T-cell (primary cell): ENCODE measurements around the gene DGKE. TPM values are rescaled to one million over a fixed set of nuclear protein-coding genes. Genes with fewer than 3 reads are reported as not detected.

Experiments used
- ATAC-seq, 4 experiments: fragments of 200-7000 bp in 3 of 4; fragments of 150-1000 bp in 1 of 4; cut with Tn5 transposase; replicated peaks in 1 of 4; 1 replicate in 3 of 4; 2 replicates in 1 of 4; pipeline ENCODE4 v1.10.0; 2021; ENCODE audit warnings: moderate library complexity in 3 of 4, mild to moderate bottlenecking in 2 of 4, moderate number of reproducible peaks in 1 of 4
- CTCF ChIA-PET, 2 donors: fragments of 300-600 bp; sonication (Branson Sonifier 250); formaldehyde crosslinking; loops; one replicate each; lab custom pipeline; 2022; ENCODE audit warnings: antibody characterized with exemption in 2 of 2; lab: Charles Lee
- POLR2A ChIA-PET, 2 donors: fragments of 300-600 bp; sonication (Branson Sonifier 250); formaldehyde crosslinking; loops; one replicate each; lab custom pipeline; 2022; ENCODE audit warnings: antibody characterized with exemption in 2 of 2; lab: Charles Lee
- DNase-seq, 35 experiments: peaks; one replicate each; pipeline versions ENCODE4 v3.0.0 to v3.0.0-alpha.2; 2013 to 2023
- H3K27ac ChIP-seq: one replicate; pipeline ENCODE4 v1.5.1; 2013; ENCODE audit warnings: low read length
- H3K27me3 ChIP-seq, 2 experiments: replicated peaks in 1 of 2; 1 replicate in 1 of 2; 2 replicates in 1 of 2; pipeline versions ENCODE4 v1.6.1 to v1.7.0; 2013; ENCODE audit warnings: low read length in 1 of 2, mixed read lengths in 1 of 2; ENCODE audit not compliant: control insufficient read depth in 2 of 2, insufficient read depth in 2 of 2; ENCODE audit errors: extremely low read depth in 1 of 2
- H3K36me3 ChIP-seq, 2 donors: 1 replicate in 1 of 2; 2 replicates in 1 of 2; pipeline versions ENCODE4 v1.6.1 to v1.7.0; 2013; ENCODE audit warnings: low read length in 1 of 2; ENCODE audit not compliant: control insufficient read depth in 2 of 2, insufficient read depth in 1 of 2; ENCODE audit errors: extremely low read depth in 1 of 2
- H3K4me1 ChIP-seq, 2 experiments: 1 replicate in 1 of 2; 2 replicates in 1 of 2; pipeline versions ENCODE4 v1.6.1 to v1.7.0; 2013; ENCODE audit warnings: low read length in 2 of 2, mixed read lengths in 1 of 2; ENCODE audit not compliant: insufficient read depth in 2 of 2, control insufficient read depth in 1 of 2; ENCODE audit errors: extremely low read depth in 1 of 2
- H3K4me3 ChIP-seq, 2 donors: 1 replicate in 1 of 2; 2 replicates in 1 of 2; pipeline versions ENCODE4 v1.5.1 to v1.7.0; 2013; ENCODE audit warnings: mild to moderate bottlenecking in 2 of 2, low read length in 1 of 2, moderate library complexity in 1 of 2; ENCODE audit not compliant: control insufficient read depth in 1 of 2; ENCODE audit errors: extremely low read depth in 1 of 2
- H3K9me3 ChIP-seq: 2 replicates; pipeline ENCODE4 v1.7.0; 2013
- H3K27ac Mint-ChIP-seq, 2 donors: one replicate each; pipeline ENCODE4 v1.8.0; 2020 to 2021; ENCODE audit warnings: mild to moderate bottlenecking in 2 of 2, mixed read lengths in 2 of 2
- H3K27me3 Mint-ChIP-seq, 2 donors: one replicate each; pipeline ENCODE4 v1.8.0; 2021 to 2022; ENCODE audit warnings: mixed read lengths in 2 of 2
- H3K36me3 Mint-ChIP-seq: one replicate; pipeline ENCODE4 v1.8.0; 2021; ENCODE audit warnings: mixed read lengths
- H3K4me1 Mint-ChIP-seq, 3 donors: one replicate each; pipeline ENCODE4 v1.8.0; 2020 to 2022; ENCODE audit warnings: mixed read lengths in 3 of 3, mild to moderate bottlenecking in 1 of 3
- H3K4me3 Mint-ChIP-seq, 3 donors: one replicate each; pipeline ENCODE4 v1.8.0; 2020 to 2022; ENCODE audit warnings: mild to moderate bottlenecking in 3 of 3, mixed read lengths in 3 of 3, moderate library complexity in 3 of 3
- H3K9me3 Mint-ChIP-seq, 3 donors: one replicate each; pipeline ENCODE4 v1.8.0; 2020 to 2022; ENCODE audit warnings: mixed read lengths in 3 of 3
- WGBS: methylation state at CpG from one replicate; pipeline ENCODE4 v1.1.5; 2013; ENCODE audit warnings: missing lambda C conversion rate; ENCODE audit not compliant: insufficient coverage; 5-methylcytosine and 5-hydroxymethylcytosine counted together
- total RNA-seq, 35 experiments: library from RNA in 6 of 35; stranded (reverse) in 6 of 35; fragments of 120-200 nt in 1 of 35; gene quantifications; one replicate each; pipeline versions ENCODE4 v1.2.1 to v1.2.4 and lab custom pipeline; 2013 to 2026

The DGKE gene
- total RNA-seq, 5 donors from 2014 or later (not counting 1 experiment from before 2014, with no cell fraction given) = 31.6 to 39.2 (median 36.8) TPM

- Histone ChIP-seq H3K27me3 (no peaks in the 10 kb centered on the region), H3K4me1 (no peaks in the 10 kb centered on the region), H3K4me3 (no peak overlapping the region), H3K9me3 (no peaks in the 10 kb centered on the region), H3K27ac (no peak overlapping the region), H3K36me3 (peaks cover 35 to 92% of the 10 kb centered on the region in 2 donors)
- Mint-ChIP-seq H3K9me3 (no peaks in the 10 kb centered on the region), H3K4me1 (peaks cover 0 to 8% (median 0%) of the 10 kb centered on the region in 3 donors), H3K27me3 (no peaks in the 10 kb centered on the region), H3K4me3 (no peak overlapping the region), H3K27ac (no peak overlapping the region), H3K36me3 (peaks cover 74% of the 10 kb centered on the region)
- POLR2A ChIA-PET = no interaction called here
- CTCF ChIA-PET = interaction anchor here in 1 of 2 donors (0.6 kb wide), 1 partner anchor 1262 kb away, joined by 4 read pairs; no protein-coding TSS in a partner anchor
- no peak for DNase-seq
- WGBS = 77% methylated on average over 6 of the region's 9 CpGs
- no peak for ATAC-seq
These were observed 64.9 kb downstream of the DGKE start for GRCh38 chr17:56898874-56899273.

GRCh38 chr17:56899403-56899802 is 65.5 kb downstream of the DGKE start:
- CTCF ChIA-PET = interaction anchor here in 1 of 2 donors (0.6 kb wide), 1 partner anchor 1262 kb away, joined by 4 read pairs; no protein-coding TSS in a partner anchor
- ATAC-seq = no peak
- H3K9me3 Mint-ChIP-seq = no peaks in the 10 kb centered on the region
- WGBS = 100% methylated on average over 6 of the region's 7 CpGs
- Histone ChIP-seq H3K36me3 (peaks cover 31 to 94% of the 10 kb centered on the region in 2 donors), H3K27ac (no peak overlapping the region), H3K27me3 (no peaks in the 10 kb centered on the region), H3K4me3 (no peak overlapping the region), H3K4me1 (no peaks in the 10 kb centered on the region), H3K9me3 (no peaks in the 10 kb centered on the region)
- no peaks in the 10 kb centered on the region for H3K27me3 Mint-ChIP-seq
- no peak overlapping the region for H3K27ac Mint-ChIP-seq
- H3K4me1 Mint-ChIP-seq = peaks cover 4 to 13% (median 4%) of the 10 kb centered on the region in 3 donors
- POLR2A ChIA-PET = no interaction called here
- H3K36me3 Mint-ChIP-seq = peaks cover 78% of the 10 kb centered on the region
- H3K4me3 Mint-ChIP-seq = no peak overlapping the region
- no peak for DNase-seq

- ChIA-PET POLR2A (no interaction called here), CTCF (no interaction called here)
- no peaks in the 10 kb centered on the region for H3K4me1 ChIP-seq
- Mint-ChIP-seq H3K36me3 (peaks cover 77% of the 10 kb centered on the region), H3K27ac (no peak overlapping the region), H3K27me3 (no peaks in the 10 kb centered on the region), H3K9me3 (no peaks in the 10 kb centered on the region), H3K4me1 (peaks cover 17 to 21% (median 17%) of the 10 kb centered on the region in 3 donors), H3K4me3 (no peak overlapping the region)
- H3K4me3 ChIP-seq = no peak overlapping the region
- H3K36me3 ChIP-seq = peaks cover 27 to 95% of the 10 kb centered on the region in 2 donors
- H3K27ac ChIP-seq = no peak overlapping the region
- H3K27me3 ChIP-seq = no peaks in the 10 kb centered on the region
- WGBS = 100% methylated on average over 1 of the region's 4 CpGs
- no peak for DNase-seq
- ATAC-seq = no peak
- H3K9me3 ChIP-seq = no peaks in the 10 kb centered on the region
These were observed 68.4 kb downstream of the DGKE start for GRCh38 chr17:56902348-56902747.

GRCh38 chr17:56903560-56903959 is 69.6 kb downstream of the DGKE start:
- H3K4me1 Mint-ChIP-seq = peaks cover 27 to 29% (median 27%) of the 10 kb centered on the region in 3 donors
- ATAC-seq (no peak), DNase-seq (no peak)
- Histone ChIP-seq H3K27me3 (no peaks in the 10 kb centered on the region), H3K4me1 (peaks cover 0 to 10% of the 10 kb centered on the region in 2 experiments), H3K4me3 (no peak overlapping the region), H3K27ac (no peak overlapping the region), H3K36me3 (peaks cover 27 to 94% of the 10 kb centered on the region in 2 donors), H3K9me3 (no peaks in the 10 kb centered on the region)
- no peak overlapping the region for H3K27ac Mint-ChIP-seq
- peaks cover 74% of the 10 kb centered on the region for H3K36me3 Mint-ChIP-seq
- ChIA-PET CTCF (no interaction called here), POLR2A (no interaction called here)
- H3K9me3 Mint-ChIP-seq = no peaks in the 10 kb centered on the region
- H3K27me3 Mint-ChIP-seq = no peaks in the 10 kb centered on the region
- H3K4me3 Mint-ChIP-seq = no peak overlapping the region
- WGBS = no CpG with 5 or more reads among the region's 5 CpGs

GRCh38 chr17:56908001-56908542 is 74.1 kb downstream of the DGKE start:
- 47% methylated on average over 5 of the region's 9 CpGs for WGBS
- POLR2A ChIA-PET = no interaction called here
- DNase-seq = peak in 30 of 35 experiments; percentile 5 to 64 (median 26)
- H3K27me3 Mint-ChIP-seq = no peaks in the 10 kb centered on the region
- H3K36me3 Mint-ChIP-seq = peaks cover 48% of the 10 kb centered on the region
- H3K27me3 ChIP-seq = no peaks in the 10 kb centered on the region
- ATAC-seq = peak; percentile 48 to 74 (median 54)
- peak overlapping the region; percentile 13 to 86 (median 32) for H3K4me3 Mint-ChIP-seq
- H3K9me3 ChIP-seq = no peaks in the 10 kb centered on the region
- H3K36me3 ChIP-seq = peaks cover 5 to 57% of the 10 kb centered on the region in 2 donors
- no peak overlapping the region for H3K4me3 ChIP-seq
- CTCF ChIA-PET = no interaction called here
- H3K27ac ChIP-seq = peak overlapping the region; percentile 43
- H3K4me1 ChIP-seq = peaks cover 9 to 48% of the 10 kb centered on the region in 2 experiments
- peaks cover 62 to 65% (median 64%) of the 10 kb centered on the region in 3 donors for H3K4me1 Mint-ChIP-seq
- no peaks in the 10 kb centered on the region for H3K9me3 Mint-ChIP-seq
- H3K27ac Mint-ChIP-seq = peak overlapping the region; percentile 85 to 89

- WGBS = 86% methylated on average over 5 of the region's 6 CpGs
- CTCF ChIA-PET = interaction anchor here in 1 of 2 donors (1.4 kb wide), 1 partner anchor 90 kb away, joined by 5 read pairs; no protein-coding TSS in a partner anchor
- no peaks in the 10 kb centered on the region for H3K9me3 ChIP-seq
- POLR2A ChIA-PET = interaction anchor here (0.5 to 0.6 kb wide), 2 partner anchors 1213 to 1436 kb away, joined by 3 read pairs; no protein-coding TSS in a partner anchor
- H3K36me3 ChIP-seq = peaks cover 0 to 39% of the 10 kb centered on the region in 2 donors
- H3K27ac ChIP-seq = no peak overlapping the region
- H3K4me1 ChIP-seq = peaks cover 13 to 59% of the 10 kb centered on the region in 2 experiments
- no peaks in the 10 kb centered on the region for H3K9me3 Mint-ChIP-seq
- H3K4me3 ChIP-seq = no peak overlapping the region
- peak overlapping the region; percentile 13 to 42 for H3K27ac Mint-ChIP-seq
- ATAC-seq (no peak), DNase-seq (no peak)
- H3K27me3 ChIP-seq = no peaks in the 10 kb centered on the region
- H3K27me3 Mint-ChIP-seq = no peaks in the 10 kb centered on the region
- peak overlapping the region; percentile 48 to 86 (median 51) for H3K4me3 Mint-ChIP-seq
- peaks cover 32% of the 10 kb centered on the region for H3K36me3 Mint-ChIP-seq
- peaks cover 60 to 66% (median 64%) of the 10 kb centered on the region in 3 donors for H3K4me1 Mint-ChIP-seq
These were observed 76.0 kb downstream of the DGKE start for GRCh38 chr17:56909742-56910508.
